Hematopoietic multipotent progenitor cell (in vitro differentiated cells): ENCODE measurements around the gene CXorf58. TPM values are rescaled to one million over a fixed set of nuclear protein-coding genes. Genes with fewer than 3 reads are reported as not detected.
A peak's percentile ranks its signal among the peaks of the same experiment; 100 is the strongest.

ENCODE experiments used
- DNase-seq, 3 donors: peaks; one replicate each; pipeline ENCODE4 v3.0.0-alpha.2; 2011 to 2015; ENCODE audit warnings: low read depth in 2 of 3, low spot score in 2 of 3
- total RNA-seq: library from RNA; depleted of rRNA; stranded (reverse); fragments of >200 nt; gene quantifications from one replicate; pipeline ENCODE4 v1.2.3, GENCODE V29; 2012

Gene CXorf58
- total RNA-seq, 1 donor = under 0.01 TPM

GRCh38 chrX:23898412-23898959 lies 9.3 kb upstream of the CXorf58 start:
- no peak for DNase-seq

DNA sequence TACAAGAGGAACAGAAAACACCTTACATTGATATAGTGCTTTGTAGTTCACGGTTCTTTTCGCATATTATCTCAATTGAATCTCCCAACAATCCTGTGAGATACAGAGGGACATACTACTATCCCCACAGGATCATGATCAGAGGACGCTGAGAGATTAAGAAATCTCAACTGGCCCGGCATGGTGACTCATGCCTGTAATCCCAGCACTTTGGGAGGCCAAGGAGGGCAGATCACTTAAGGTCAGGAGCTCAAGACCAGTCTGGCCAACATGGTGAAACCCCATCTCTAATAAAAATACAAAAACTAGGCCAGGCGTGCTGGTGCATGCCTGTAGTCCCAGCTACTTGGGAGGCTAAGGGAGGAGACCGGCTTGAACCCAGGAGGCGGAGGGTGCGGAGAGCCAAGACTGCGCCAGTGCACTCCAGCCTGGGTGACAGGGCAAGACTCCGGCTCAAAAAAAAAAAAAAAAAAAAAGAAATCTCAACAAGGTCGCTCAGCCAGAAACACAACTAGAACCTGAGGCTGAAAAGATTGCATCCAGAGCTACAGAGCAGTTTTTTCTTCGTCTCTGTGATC lies 7.5 kb upstream of the CXorf58 start:
- DNase-seq = no peak

DNA sequence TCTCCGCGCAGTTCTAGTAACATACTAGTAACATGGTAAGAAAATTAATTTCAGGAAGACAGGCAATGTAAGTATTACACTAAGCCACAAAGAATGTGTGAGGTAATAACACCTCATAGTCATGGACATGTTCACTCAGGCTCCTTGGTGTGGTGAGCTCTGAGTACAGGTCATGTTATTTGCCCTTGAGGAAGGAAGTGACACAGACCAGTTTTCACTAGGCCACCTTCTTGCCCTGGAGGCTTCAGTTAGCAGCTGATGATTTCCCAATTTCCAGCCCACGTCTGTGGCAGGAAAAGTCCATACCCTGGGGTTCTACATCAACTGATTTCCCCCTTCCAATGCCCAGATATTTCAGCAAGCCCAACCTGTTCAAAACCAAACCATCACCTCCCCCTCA lies 6.7 kb upstream of the CXorf58 start:
- peak in 1 of 3 donors; percentile 21 for DNase-seq

DNA sequence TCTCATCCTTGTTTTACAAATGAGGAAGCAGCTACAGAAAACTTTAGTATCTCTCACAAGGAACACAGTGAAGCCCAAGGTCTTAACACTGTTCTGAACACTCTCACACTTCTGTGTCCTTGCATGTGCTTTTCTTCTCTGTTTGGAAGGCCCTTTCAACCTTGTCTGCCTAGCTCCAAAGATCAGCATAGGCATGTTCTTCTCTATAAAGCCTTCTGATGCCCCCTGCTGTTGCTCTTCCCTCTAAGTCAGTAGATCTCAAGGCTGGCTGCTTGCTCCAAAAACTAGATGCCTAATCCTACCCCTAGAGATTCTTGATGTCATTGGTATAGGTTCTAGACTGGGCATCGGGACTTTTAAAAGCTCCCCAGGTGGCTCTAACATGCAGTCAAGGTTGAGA lies 6.0 kb upstream of the CXorf58 start:
- peak in 2 of 3 donors; percentile 70 to 87 for DNase-seq

- DNase-seq = peak in 2 of 3 donors; percentile 18 to 50
Observed at GRCh38 chrX:23902419-23902818, 5.4 kb upstream of the CXorf58 start.

DNA sequence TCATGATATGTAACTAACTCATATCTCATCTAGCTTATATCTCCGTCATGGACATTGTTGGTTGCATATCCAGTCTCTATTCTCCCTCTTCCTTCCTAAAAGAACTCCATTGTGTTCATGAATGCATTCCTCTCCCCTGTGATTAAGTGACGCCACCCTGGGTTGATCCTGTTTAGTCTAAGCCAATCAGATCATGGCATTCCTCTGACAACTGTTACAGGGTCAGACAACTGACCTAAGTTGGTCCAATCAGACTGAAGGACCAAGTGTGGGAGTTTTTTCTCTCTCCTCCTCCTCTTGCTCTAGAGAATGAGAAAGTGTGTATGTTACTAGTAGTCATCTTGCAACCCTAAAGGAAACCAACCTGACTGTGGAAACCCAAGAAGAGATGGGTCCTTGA lies 3.7 kb upstream of the CXorf58 start:
- DNase-seq = no peak

GRCh38 chrX:23907111-23907497 lies 702 bp upstream of the CXorf58 start:
- DNase-seq = no peak

DNA sequence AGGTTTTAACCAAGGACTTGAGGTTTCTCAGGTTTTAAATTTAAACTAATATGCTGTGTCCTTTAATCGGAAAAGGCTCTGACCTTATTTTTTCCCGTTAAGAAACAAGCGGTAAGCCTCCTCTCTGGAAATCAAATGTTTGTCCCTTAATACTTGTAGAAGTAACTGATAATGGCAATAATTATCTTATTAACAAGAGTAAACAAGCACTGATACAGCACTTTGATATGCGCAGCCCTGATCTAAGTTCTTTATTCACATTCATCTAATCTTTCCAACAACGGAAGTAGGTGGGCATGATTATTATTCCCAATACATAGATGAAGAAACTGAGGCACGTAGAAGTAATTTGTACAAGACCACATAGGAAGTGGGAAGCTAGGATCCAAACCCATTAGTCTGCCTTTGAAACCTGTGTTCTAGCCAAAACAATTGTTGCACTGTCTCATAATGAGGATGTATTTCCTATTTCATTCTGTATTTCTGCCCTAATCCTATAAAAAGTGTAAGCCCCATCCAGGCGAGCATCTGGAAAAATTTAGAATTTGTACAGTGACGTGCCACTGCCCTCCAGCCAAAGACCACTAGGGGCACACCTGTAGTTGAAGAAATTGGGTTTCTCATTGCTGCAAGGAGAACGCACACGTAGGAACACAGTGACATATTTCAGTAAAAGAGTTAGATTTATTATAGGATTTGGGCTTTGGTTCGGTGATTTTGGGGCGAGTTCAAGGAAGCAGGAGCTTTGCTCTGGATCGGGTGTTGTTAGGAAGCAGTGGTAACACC lies 606 bp downstream of the CXorf58 start:
- peak in 2 of 3 donors; percentile 27 to 54 for DNase-seq

GRCh38 chrX:23911126-23911835 lies 3.5 kb downstream of the CXorf58 start:
- no peak for DNase-seq

DNA sequence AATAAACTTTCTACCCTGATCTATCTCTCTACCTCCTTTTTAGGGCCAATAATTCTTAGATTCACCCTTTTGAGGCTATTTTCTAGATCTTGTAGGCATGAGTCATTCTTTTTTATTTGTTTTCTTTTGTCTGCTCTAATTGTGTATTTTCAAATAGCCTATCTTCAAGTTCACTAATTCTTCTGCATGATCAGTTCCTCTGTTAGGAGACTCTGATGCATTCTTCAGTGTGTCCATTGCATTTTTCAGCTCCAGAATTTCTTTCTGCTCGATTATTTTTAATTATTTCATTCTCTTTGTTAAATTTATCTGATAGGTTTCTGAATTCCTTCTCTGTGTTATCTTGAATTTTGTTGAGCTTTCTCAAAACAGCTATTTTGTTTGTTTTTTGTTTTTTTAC lies 11.3 kb downstream of the CXorf58 start:
- DNase-seq = no peak

GRCh38 chrX:23919706-23920320 lies 12.0 kb downstream of the CXorf58 start:
- DNase-seq = no peak

- DNase-seq = no peak
Observed at GRCh38 chrX:23926015-23926414, 18.2 kb downstream of the CXorf58 start.

DNA sequence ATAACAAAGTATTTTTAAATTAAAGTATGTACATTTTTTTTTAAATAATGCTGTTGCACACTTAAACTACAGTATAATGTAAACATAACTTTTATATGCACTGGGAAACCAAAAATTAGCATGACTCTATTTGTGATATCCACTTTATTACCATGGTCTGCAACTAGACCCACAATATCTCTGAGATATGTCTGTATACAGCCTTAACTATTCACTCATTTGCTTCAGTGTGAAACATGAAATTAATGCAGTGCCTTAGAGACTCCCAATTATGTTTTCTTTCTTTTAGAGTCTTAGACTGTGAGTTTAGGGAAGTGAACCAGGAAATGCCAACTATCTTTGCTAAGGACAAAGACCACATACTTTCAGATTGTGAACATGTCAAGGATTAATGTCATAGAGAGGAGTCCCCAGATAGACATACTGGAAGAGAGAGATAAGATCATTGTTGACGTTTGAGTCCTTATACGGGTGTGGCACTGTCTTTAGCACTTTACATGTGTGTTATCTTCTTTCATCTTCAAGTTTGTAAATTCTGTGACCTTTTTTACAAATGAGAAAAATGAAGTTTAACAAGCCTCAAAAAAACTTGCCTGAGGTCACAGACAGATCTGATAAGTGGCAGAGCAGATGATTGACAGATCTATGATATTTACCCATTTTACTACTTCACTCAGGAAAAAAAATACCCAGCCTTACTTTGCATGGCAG lies 23.2 kb downstream of the CXorf58 start:
- DNase-seq = peak in 1 of 3 donors; percentile 11

DNA sequence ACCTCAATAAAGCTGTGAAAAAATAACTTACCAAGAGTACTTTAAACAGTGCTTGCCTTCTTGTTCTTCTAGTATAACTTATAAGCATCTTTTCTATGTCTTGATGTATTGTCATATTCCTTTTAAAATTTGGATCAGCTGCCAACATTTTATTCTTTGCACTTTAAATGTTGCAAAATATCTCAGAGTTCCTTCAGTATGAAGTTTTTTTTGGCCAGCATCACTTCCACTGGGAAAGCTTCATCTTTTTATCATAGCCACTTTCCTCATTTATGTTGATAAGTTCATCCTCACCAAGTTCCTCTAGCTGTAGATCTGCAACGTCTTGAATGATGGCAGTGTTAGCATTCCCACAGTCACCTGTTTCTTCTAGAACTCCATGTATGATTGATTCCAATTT lies 24.2 kb downstream of the CXorf58 start:
- DNase-seq = no peak

DNA sequence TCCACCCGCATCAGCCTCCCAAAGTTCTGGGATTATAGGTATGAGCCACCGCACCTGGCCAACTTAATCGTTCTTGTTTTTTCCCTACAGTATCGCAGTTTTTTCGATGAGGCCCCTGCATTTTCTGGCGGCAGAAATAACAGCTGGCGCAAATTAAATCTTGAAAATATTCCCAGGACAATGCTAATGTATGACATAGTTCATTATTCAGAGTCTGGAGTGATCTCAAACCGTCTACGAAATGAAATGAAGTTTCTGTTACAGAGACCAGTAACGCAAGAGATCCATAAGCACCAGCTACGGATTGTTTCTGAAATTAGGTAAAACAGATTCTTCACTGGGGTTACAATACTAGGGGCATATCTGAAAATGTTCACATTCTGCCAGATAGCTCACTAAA lies 27.3 kb downstream of the CXorf58 start:
- DNase-seq = no peak

- DNase-seq = no peak
Observed at GRCh38 chrX:23936180-23936579, 28.4 kb downstream of the CXorf58 start.

DNA sequence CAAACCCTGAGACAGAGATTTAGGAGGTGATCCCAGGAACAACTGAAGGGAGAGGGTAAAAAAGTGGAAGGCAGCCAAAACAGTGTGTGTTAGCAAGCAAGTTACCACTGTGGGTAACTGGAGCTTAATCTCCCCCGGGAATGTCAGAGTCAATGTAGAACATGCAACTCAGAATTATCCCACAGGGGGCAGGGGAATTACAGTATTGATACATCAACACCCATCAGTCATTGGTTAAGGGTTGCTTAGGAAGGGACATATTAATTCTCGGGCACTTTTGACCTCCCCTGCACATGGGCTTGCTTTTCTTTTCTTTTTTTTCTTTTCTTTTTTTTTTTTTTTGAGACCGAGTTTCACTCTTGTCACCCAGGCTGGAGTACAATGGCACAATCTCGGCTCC lies 29.3 kb downstream of the CXorf58 start:
- no peak for DNase-seq

DNA sequence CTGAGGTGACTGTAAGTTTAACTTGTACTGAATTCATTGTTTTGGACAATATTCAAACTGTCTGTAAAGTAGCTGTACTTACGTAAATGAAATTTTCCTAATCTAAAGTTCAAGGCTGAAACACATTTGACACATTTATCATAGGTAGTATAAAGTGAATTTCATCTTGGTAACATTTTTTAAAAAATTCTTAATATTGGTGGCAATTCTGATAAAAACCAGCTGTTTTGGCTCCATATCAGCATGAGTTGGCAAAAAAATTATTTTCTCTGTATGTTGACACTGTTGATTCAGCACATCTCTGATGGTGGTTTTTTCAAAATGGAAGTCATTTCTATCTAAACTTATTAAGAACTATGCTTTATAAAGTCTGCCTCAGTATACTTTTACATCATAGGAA lies 30.9 kb downstream of the CXorf58 start:
- DNase-seq = no peak

DNA sequence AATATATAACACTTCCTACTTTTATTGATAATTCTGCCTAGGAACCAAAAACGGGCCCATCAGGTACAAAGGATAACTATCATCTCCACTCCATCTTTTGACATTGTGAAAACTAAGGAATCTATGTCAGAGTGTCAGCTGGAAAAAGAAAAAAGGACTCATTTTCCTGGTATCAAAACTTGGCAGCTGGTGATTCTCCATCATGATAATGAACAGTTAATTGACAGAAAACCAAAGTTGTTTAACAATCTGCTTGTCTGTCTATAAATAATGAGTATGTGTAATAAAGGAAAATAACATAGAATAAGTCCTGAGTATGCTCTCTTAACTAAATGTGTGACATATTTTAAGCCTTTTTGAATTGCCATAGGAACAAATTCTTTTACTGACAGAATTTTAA lies 31.4 kb downstream of the CXorf58 start:
- DNase-seq = no peak

DNA sequence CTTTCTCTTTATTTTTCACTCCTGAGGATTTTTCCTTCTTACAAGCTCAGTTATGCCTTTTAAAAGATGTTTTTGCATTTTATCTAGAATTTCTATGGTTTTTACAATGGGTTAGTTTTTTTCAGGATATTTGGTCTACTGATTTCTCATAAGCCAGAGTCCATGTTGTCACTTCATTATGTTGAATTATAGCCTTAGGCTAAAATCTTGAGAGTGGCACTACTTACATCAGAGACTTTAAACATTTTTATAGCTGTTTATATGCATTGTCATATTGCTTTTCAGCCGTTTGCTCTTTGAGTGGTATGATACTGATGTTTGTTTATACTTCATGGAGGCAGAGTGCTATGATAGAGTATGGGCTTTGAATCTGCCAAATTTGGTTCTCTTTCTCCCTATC lies 36.4 kb downstream of the CXorf58 start:
- no peak for DNase-seq

DNA sequence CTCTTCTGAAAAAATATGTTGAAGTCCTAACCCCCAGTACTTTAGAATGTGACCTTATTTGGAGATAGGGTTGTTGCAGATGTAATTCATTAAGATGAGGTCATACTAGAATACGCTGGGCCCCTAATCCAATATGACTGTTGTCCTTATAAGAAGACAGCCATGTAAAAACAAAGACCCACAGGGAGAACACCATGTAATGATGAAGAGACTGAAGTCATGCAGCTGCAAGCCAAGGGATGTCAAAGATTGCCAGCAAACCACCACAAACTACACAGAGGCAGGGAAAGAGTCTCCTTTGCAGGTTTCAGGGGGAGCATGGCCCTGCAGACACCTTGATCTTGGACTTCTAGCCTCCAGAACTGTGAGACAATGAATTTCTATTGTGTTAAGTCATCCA lies 37.4 kb downstream of the CXorf58 start:
- DNase-seq = no peak
